Measurements from ENCODE around the gene INAVA.

Gene INAVA

DNA sequence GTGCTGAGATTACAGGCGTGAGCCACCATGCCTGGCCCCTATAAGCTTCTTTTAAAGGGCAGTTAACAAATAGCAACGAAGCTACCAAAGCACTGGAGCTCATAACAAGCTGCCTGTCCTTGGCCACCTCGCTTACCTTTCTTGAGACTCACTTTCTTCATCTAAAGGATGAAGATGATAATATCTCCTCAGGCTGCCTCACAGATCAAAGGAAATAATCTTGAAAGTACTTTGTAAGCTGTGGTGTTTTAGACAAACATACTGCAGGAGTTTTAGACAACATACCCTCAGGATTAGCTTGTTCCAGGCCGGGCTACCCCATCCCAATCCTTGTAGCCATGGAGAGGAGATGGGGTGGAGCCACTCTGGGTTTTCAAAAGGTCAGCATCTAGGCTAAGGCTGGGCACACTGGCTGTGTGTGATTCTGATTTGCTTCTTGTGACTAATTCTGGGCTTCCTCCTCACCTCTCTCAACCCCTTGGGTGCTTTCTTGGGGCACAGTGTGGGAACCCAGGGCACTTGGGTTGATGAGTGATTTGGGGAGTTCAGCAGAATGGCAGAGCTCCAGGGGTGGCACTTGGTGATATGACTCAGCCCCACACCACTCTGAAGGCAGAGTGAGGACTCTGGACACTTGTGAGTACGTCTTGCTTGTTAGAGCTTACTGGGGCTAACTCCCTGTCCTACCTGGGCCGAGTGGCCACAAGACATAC is 16.7 kb upstream of the INAVA start:
- Histone ChIP-seq H3K9me3 (no peaks in the 10 kb centered on the region), H3K4me1 (peaks cover 0 to 11% (median 9%) of the 10 kb centered on the region in 4 donors), H3K4me3 (no peak overlapping the region), H3K36me3 (no peaks in the 10 kb centered on the region), H3K27ac (no peak overlapping the region), H3K27me3 (peaks cover 1 to 26% of the 10 kb centered on the region in 2 donors)
- TF ChIP-seq, protein P1, sequence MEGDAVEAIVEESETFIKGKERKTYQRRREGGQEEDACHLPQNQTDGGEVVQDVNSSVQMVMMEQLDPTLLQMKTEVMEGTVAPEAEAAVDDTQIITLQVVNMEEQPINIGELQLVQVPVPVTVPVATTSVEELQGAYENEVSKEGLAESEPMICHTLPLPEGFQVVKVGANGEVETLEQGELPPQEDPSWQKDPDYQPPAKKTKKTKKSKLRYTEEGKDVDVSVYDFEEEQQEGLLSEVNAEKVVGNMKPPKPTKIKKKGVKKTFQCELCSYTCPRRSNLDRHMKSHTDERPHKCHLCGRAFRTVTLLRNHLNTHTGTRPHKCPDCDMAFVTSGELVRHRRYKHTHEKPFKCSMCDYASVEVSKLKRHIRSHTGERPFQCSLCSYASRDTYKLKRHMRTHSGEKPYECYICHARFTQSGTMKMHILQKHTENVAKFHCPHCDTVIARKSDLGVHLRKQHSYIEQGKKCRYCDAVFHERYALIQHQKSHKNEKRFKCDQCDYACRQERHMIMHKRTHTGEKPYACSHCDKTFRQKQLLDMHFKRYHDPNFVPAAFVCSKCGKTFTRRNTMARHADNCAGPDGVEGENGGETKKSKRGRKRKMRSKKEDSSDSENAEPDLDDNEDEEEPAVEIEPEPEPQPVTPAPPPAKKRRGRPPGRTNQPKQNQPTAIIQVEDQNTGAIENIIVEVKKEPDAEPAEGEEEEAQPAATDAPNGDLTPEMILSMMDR (IDR thresholded peaks at IDR 0.05): no peak
- intact Hi-C loops (cut with DNase I; ENCODE audit: low total_unique reads): no loop called here
- no peak for DNase-seq

DNA sequence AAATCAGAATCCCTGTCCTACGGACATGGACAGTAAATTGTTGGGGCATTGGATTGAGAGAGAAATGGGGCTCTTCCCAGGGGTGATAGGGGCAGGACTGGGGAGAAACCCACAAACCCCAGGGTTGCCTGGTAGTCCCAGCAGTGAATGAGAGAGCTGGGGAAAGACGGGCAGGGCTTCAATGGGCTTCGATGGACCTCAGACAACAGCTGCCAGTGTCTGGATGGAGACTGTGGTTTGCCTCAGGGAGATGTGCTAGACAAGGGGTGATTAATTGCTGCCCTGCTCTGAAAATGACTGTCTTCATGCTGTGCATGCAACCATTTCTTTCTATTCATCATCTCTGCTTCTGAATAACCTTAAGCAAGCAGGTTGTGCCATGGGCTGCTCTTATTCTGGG is 14.5 kb upstream of the INAVA start:
- peaks cover 0 to 10% of the 10 kb centered on the region in 2 donors for H3K27me3 ChIP-seq
- DNase-seq: no peak
- no peak overlapping the region for H3K4me3 ChIP-seq
- TF ChIP-seq, protein P1 (IDR thresholded peaks at IDR 0.05): no peak
- intact Hi-C loops (cut with DNase I; ENCODE audit: low total_unique reads): no loop called here
- H3K4me1 ChIP-seq: no peaks in the 10 kb centered on the region
- H3K9me3 ChIP-seq: no peaks in the 10 kb centered on the region
- no peak overlapping the region for H3K27ac ChIP-seq
- H3K36me3 ChIP-seq: no peaks in the 10 kb centered on the region

DNA sequence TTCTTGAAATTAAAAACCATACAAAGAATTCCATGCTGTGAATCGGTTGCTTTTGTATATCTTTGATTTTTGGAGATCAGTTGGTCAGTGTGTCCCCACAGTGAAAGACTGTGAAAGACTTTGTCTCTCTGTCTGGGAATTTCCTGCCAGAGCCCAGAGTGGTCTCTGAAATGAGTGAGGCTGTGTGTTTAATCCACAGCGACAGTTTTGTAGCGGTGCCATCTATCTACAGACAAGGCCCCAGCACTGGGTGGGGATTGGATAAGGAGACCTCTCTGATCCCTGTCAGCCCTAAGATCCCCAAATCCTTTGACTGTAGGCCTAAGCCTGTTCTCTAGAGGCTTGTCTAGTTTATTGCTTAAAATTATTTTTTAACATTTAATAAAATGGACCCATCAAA is 11.6 kb upstream of the INAVA start:
- no peak for DNase-seq
- TF ChIP-seq, protein P1 (IDR thresholded peaks at IDR 0.05): no peak
- intact Hi-C loops (cut with DNase I; ENCODE audit: low total_unique reads): no loop called here
- Histone ChIP-seq H3K27ac (no peak overlapping the region), H3K9me3 (no peaks in the 10 kb centered on the region), H3K36me3 (no peaks in the 10 kb centered on the region), H3K27me3 (peaks cover 0 to 6% of the 10 kb centered on the region in 2 donors), H3K4me3 (no peak overlapping the region), H3K4me1 (no peaks in the 10 kb centered on the region)

DNA sequence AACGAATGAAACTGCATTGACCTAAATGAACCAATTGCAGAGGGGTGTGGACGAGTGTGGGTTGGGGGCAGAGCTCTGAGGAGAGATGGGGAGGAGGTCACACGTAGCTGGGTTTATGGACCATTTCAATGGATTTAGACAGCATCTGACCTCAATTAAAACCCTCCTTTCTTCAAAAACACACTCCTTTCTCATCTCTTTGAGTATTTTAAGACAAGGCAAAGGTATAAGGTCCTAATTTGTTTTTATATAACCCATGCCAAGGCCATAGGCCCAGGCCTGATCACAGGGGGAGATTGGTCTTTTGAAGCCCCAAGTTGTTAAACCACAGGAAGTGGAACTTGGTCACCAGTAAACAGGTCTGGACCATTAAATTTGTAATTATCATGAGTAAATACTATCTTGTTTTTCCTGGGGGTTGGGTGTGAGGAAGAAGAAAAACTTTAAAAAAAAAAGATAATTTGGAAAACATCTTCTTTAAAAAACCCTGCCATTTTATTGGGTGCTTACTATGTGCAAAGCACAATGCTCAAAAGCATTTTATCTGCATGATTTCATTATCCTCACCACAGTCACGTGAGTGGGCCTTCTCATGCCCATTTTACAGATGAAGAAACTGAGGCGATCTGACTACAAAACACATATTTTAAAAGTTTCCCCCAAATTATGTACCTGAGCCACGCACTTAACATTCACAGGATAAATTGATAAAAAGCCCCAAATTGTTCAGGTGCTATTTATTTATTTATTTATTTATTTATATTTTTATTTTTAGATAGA is 8.9 kb upstream of the INAVA start:
- H3K27ac ChIP-seq: no peak overlapping the region
- intact Hi-C loops (cut with DNase I; ENCODE audit: low total_unique reads): no loop called here
- H3K4me1 ChIP-seq: peaks cover 0 to 7% (median 2%) of the 10 kb centered on the region in 4 donors
- H3K4me3 ChIP-seq: no peak overlapping the region
- DNase-seq: no peak
- TF ChIP-seq, protein P1 (IDR thresholded peaks at IDR 0.05): no peak
- peaks cover 1 to 4% of the 10 kb centered on the region in 2 donors for H3K27me3 ChIP-seq
- no peaks in the 10 kb centered on the region for H3K9me3 ChIP-seq
- H3K36me3 ChIP-seq: no peaks in the 10 kb centered on the region

DNA sequence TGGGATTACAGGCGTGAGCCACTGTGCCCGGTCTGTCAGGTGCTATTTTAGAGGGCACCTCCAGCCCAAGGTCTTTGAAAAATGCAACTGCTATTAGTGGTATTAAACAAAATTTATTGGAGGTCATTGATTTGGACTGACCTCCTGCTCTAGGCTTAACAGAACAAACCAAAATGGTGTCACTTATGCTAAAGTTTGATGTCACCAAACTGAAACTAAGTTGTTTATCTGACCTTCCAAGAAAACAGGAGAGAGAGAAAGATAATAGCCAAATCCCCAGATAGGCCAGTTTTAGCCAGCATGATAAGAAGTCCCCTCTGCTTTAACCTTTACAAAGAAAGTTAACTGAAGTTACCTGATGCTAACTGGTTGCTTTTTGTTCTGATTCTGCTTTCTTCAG is 8.1 kb upstream of the INAVA start:
- H3K4me1 ChIP-seq: peaks cover 0 to 15% (median 7%) of the 10 kb centered on the region in 4 donors
- TF ChIP-seq, protein P1 (IDR thresholded peaks at IDR 0.05): no peak
- intact Hi-C loops (cut with DNase I; ENCODE audit: low total_unique reads): no loop called here
- H3K27ac ChIP-seq: no peak overlapping the region
- no peak for DNase-seq
- H3K4me3 ChIP-seq: no peak overlapping the region
- peaks cover 3 to 4% of the 10 kb centered on the region in 2 donors for H3K27me3 ChIP-seq
- no peaks in the 10 kb centered on the region for H3K9me3 ChIP-seq
- no peaks in the 10 kb centered on the region for H3K36me3 ChIP-seq
